Measurements from ENCODE around the gene OSTF1. TPM values are rescaled to one million over a fixed set of nuclear protein-coding genes. Genes with fewer than 3 reads are reported as not detected.

OSTF1 gene
- total RNA-seq, 1 experiment from 2014 or later = 17.8 TPM

- peaks cover 3% of the 10 kb centered on the region for H3K36me3 Mint-ChIP-seq
- no peak for TF ChIP-seq ZNF232 (CRISPR knock-in tag; IDR thresholded peaks at IDR 0.05)
- no peak for TF ChIP-seq GRHL2 (CRISPR knock-in tag; IDR thresholded peaks at IDR 0.05; ENCODE audit: insufficient replicate concordance, severe bottlenecking)
- TF ChIP-seq SMAD3 (CRISPR knock-in tag; IDR thresholded peaks at IDR 0.05; ENCODE audit: borderline replicate concordance) = no peak
- TF ChIP-seq FOXP1 (CRISPR knock-in tag; IDR thresholded peaks at IDR 0.05; ENCODE audit: borderline replicate concordance) = no peak
- TF ChIP-seq USF2 (CRISPR knock-in tag; IDR thresholded peaks at IDR 0.05) = no peak
- TF ChIP-seq SMAD4 (CRISPR knock-in tag; IDR thresholded peaks at IDR 0.05) = no peak
- TF ChIP-seq KAT7 (CRISPR knock-in tag; IDR thresholded peaks at IDR 0.05; ENCODE audit: borderline replicate concordance) = no peak
- no peak for TF ChIP-seq CREB1 (CRISPR knock-in tag; IDR thresholded peaks at IDR 0.05)
- no peak for TF ChIP-seq ZNF425 (CRISPR knock-in tag; conservative IDR thresholded peaks at IDR 0.05)
- no peak for TF ChIP-seq ZNF423 (CRISPR knock-in tag; IDR thresholded peaks at IDR 0.05)
- TF ChIP-seq, protein P1, sequence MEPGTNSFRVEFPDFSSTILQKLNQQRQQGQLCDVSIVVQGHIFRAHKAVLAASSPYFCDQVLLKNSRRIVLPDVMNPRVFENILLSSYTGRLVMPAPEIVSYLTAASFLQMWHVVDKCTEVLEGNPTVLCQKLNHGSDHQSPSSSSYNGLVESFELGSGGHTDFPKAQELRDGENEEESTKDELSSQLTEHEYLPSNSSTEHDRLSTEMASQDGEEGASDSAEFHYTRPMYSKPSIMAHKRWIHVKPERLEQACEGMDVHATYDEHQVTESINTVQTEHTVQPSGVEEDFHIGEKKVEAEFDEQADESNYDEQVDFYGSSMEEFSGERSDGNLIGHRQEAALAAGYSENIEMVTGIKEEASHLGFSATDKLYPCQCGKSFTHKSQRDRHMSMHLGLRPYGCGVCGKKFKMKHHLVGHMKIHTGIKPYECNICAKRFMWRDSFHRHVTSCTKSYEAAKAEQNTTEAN (CRISPR knock-in tag; IDR thresholded peaks at IDR 0.05) = no peak
- no peak for TF ChIP-seq MXD4 (CRISPR knock-in tag; IDR thresholded peaks at IDR 0.05; ENCODE audit: borderline replicate concordance)
- TF ChIP-seq ATF1 (CRISPR knock-in tag; IDR thresholded peaks at IDR 0.05) = no peak
- TF ChIP-seq, protein P2, sequence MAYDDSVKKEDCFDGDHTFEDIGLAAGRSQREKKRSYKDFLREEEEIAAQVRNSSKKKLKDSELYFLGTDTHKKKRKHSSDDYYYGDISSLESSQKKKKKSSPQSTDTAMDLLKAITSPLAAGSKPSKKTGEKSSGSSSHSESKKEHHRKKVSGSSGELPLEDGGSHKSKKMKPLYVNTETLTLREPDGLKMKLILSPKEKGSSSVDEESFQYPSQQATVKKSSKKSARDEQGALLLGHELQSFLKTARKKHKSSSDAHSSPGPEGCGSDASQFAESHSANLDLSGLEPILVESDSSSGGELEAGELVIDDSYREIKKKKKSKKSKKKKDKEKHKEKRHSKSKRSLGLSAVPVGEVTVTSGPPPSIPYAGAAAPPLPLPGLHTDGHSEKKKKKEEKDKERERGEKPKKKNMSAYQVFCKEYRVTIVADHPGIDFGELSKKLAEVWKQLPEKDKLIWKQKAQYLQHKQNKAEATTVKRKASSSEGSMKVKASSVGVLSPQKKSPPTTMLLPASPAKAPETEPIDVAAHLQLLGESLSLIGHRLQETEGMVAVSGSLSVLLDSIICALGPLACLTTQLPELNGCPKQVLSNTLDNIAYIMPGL (CRISPR knock-in tag; IDR thresholded peaks at IDR 0.05) = no peak
- TF ChIP-seq ZNF396 (CRISPR knock-in tag; IDR thresholded peaks at IDR 0.05; ENCODE audit: borderline replicate concordance) = no peak
- TF ChIP-seq ZNF317 (CRISPR knock-in tag; IDR thresholded peaks at IDR 0.05; ENCODE audit: borderline replicate concordance, low read depth) = no peak
- no peak for TF ChIP-seq ZNF671 (CRISPR knock-in tag; IDR thresholded peaks at IDR 0.05)
- TF ChIP-seq MAX (CRISPR knock-in tag; IDR thresholded peaks at IDR 0.05) = no peak
- no peak for TF ChIP-seq ZNF219 (CRISPR knock-in tag; IDR thresholded peaks at IDR 0.05; ENCODE audit: borderline replicate concordance)
- ChIA-PET CTCF (no interaction called here), POLR2A (no interaction called here)
- no peaks in the 10 kb centered on the region for H3K27me3 Mint-ChIP-seq (ENCODE audit: low read depth)
- no peak overlapping the region for H3K27ac Mint-ChIP-seq
- DNase-seq (ENCODE audit: low spot score) = no peak
- no peak for ATAC-seq
- H3K4me3 Mint-ChIP-seq = no peak overlapping the region
- H3K4me1 Mint-ChIP-seq = peaks cover 8% of the 10 kb centered on the region
- 0 out of 2 replicates have a peak, but pooled peaks cover 5% of the 10 kb centered on the region for H3K9me3 Mint-ChIP-seq
These were observed 28.0 kb downstream of the OSTF1 start for GRCh38 chr9:75116306-75116705.

DNA sequence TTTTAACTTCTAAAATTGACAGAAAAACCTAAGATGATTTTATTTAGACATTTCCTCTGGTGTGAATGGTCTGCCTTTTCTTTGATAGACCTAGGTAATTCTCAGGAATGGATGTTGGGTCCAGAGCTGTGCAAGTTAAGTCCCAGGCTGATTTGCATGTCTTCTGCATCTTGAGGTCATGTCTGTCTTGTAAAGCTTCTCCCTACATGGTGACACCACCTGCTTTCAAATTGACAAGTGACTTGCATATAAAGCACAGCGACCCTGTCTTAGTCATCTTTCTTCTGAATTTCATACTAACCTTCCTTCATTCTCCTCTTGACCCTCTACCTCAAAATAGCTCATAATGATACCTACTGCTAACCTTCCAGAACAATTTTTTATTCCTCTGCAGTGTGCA, 29.2 kb downstream of the OSTF1 start:
- ATAC-seq (no peak), DNase-seq (ENCODE audit: low spot score) (no peak)
- Mint-ChIP-seq H3K36me3 (peaks cover 3% of the 10 kb centered on the region), H3K4me1 (peaks cover 18% of the 10 kb centered on the region), H3K9me3 (0 out of 2 replicates have a peak, but pooled peaks cover 5% of the 10 kb centered on the region), H3K4me3 (no peak overlapping the region), H3K27ac (no peak overlapping the region), H3K27me3 (ENCODE audit: low read depth) (no peaks in the 10 kb centered on the region)
- ChIA-PET CTCF (no interaction called here), POLR2A (no interaction called here)
- TF ChIP-seq NFYB (CRISPR knock-in tag; conservative IDR thresholded peaks at IDR 0.05; ENCODE audit: low read depth) (no peak), NFE2L1 (CRISPR knock-in tag; IDR thresholded peaks at IDR 0.05) (no peak), JUN (CRISPR knock-in tag; IDR thresholded peaks at IDR 0.05) (no peak), USF2 (CRISPR knock-in tag; IDR thresholded peaks at IDR 0.05) (no peak)
- TF ChIP-seq, protein P3, sequence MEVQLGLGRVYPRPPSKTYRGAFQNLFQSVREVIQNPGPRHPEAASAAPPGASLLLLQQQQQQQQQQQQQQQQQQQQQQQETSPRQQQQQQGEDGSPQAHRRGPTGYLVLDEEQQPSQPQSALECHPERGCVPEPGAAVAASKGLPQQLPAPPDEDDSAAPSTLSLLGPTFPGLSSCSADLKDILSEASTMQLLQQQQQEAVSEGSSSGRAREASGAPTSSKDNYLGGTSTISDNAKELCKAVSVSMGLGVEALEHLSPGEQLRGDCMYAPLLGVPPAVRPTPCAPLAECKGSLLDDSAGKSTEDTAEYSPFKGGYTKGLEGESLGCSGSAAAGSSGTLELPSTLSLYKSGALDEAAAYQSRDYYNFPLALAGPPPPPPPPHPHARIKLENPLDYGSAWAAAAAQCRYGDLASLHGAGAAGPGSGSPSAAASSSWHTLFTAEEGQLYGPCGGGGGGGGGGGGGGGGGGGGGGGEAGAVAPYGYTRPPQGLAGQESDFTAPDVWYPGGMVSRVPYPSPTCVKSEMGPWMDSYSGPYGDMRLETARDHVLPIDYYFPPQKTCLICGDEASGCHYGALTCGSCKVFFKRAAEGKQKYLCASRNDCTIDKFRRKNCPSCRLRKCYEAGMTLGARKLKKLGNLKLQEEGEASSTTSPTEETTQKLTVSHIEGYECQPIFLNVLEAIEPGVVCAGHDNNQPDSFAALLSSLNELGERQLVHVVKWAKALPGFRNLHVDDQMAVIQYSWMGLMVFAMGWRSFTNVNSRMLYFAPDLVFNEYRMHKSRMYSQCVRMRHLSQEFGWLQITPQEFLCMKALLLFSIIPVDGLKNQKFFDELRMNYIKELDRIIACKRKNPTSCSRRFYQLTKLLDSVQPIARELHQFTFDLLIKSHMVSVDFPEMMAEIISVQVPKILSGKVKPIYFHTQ (CRISPR knock-in tag; IDR thresholded peaks at IDR 0.05) = no peak
- TF ChIP-seq, protein P4, sequence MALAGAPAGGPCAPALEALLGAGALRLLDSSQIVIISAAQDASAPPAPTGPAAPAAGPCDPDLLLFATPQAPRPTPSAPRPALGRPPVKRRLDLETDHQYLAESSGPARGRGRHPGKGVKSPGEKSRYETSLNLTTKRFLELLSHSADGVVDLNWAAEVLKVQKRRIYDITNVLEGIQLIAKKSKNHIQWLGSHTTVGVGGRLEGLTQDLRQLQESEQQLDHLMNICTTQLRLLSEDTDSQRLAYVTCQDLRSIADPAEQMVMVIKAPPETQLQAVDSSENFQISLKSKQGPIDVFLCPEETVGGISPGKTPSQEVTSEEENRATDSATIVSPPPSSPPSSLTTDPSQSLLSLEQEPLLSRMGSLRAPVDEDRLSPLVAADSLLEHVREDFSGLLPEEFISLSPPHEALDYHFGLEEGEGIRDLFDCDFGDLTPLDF (CRISPR knock-in tag; IDR thresholded peaks at IDR 0.05) = no peak
- TF ChIP-seq, protein P5, sequence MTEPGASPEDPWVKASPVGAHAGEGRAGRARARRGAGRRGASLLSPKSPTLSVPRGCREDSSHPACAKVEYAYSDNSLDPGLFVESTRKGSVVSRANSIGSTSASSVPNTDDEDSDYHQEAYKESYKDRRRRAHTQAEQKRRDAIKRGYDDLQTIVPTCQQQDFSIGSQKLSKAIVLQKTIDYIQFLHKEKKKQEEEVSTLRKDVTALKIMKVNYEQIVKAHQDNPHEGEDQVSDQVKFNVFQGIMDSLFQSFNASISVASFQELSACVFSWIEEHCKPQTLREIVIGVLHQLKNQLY (CRISPR knock-in tag; IDR thresholded peaks at IDR 0.05) = no peak

Data from WTC11 (cell line).